Colon (tissue), 2 donors: ENCODE measurements around the gene SENP6.

ENCODE experiments used
- FAIRE-seq: peaks from 2 replicates; lab custom pipeline; 2012; peaks lifted over from hg19 to GRCh38; lab: Jason Lieb, UNC
- donor health status: control.
- donor health status: control.

Gene SENP6

DNA sequence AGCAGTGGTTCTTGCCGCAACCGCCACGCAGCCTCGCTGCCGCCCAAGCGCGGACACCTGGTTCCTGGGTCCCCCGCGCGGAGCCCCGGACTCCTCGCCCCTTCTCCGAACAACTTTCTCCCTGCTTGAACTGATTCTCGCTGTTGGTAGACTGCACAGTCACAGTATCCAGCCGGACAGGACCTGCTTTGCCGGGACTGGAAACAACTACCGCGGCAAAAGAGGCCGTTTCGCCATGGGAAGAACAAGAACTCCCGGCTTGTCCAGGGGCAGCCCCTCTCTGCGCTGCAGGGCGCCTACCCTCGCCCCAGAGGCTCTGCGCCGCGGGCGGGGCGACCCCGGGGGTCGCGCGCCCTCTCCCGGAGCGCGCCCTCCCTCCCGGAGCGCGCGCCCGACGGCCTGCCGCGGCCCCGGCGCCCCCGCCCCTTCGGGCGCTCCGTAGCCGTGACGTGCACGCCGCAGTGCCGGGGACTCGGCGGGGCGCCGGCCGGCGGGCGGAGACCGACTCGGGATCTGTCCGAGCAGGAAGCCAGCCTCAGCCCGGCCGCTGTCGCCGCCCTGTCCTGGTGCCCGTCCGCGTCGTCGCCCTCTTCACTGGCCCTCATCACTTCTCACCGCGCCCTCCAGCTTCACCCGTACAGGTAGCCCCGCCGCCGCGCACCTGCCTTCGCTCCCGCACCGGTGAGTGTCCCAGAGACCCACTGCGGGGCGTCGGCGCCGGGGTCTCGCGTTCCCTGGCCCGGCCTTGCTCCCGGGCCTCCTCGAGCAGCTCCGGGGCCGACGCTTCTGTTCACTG, 147.3 kb downstream of the SENP6 start, which contains the start of gene MYO6:
MYO6 (plus strand) TSS at position 497 of the 796 bp plus-strand sequence. CDS start 68,309 bp downstream, outside the sequence.
- no peak for FAIRE-seq

GRCh38 chr6:75751443-75751842, 149.8 kb downstream of the SENP6 start:
- no peak for FAIRE-seq

GRCh38 chr6:75752365-75752764, 150.7 kb downstream of the SENP6 start:
- no peak for FAIRE-seq

DNA sequence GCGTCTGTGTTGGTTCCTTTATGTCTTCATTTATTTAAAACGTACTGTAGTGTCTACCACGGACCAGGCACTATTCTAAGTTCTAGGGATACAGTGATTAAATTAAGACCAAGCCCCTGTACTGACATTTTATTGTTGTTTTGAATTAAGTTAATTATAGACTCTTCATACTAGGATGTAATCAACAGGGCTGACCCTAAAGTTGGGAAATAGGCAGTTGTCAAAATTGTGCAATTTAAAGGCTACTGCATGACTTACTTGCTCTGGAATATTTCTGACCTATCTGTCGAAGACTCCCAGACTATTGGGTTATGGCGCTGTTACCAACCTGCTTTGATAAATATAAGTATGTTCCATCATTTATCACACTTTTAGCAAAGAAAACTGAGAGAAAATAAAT, 154.0 kb downstream of the SENP6 start:
- FAIRE-seq = no peak

DNA sequence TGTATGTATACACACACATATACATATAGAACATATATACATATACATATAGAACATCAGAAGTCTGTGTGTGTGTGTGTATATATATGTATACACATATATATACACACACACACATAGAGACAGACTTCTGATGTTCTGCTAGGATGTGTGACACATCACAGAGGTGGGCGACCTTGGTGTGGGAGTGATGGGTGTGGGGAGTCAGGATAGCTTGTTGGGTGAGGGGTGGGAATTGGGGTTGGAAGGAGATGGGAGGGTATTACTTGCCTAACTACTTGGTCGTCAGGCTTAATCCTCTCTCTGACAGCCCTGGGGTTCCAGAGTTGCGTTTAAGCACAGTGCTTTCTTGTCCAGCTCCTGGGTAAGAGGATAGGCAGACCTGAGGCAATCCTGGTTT, 155.6 kb downstream of the SENP6 start:
- FAIRE-seq = no peak

GRCh38 chr6:75758061-75758460, 156.4 kb downstream of the SENP6 start:
- FAIRE-seq = no peak

DNA sequence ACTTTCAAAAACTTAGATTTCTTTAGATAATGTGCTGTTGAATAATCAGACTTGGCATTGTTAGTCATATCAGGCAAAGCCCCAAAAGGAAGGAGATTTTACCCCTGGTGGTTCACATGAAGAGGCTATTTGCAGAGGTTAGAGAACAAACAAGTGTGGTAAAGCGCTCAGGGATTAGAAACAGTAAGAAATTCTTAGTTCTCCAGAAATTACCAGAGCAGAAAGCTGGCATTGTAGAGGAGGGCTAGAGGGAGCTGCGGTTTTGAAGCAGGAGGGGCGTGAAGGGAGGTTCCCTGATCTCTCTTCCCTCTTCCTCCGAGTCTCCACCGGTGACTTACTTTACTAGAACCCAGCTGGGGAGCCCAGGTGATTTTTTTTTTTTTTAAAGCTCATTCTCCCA, 157.5 kb downstream of the SENP6 start:
- FAIRE-seq = no peak

DNA sequence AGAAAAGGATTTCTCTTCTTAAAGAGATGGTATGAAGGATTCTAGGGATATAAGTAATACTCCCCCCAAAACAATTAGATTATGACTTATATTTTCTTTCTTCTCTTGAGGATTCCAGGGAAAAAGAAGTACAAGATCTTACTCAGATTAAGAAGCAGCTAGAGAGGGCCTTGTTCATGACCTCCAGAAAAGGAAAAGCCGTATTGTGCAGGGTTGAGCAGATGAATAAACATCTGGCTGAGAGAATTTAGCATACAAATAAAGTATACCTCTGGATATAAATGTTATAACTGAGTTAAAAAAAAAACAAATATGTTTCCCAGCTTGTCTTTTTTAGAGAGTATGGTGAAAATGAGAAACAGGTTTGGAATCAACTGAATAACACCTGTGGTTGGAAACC, 158.6 kb downstream of the SENP6 start:
- FAIRE-seq = no peak

- FAIRE-seq = no peak
These were observed 159.8 kb downstream of the SENP6 start for GRCh38 chr6:75761489-75761888.

GRCh38 chr6:75762063-75762462, 160.4 kb downstream of the SENP6 start:
- no peak for FAIRE-seq

DNA sequence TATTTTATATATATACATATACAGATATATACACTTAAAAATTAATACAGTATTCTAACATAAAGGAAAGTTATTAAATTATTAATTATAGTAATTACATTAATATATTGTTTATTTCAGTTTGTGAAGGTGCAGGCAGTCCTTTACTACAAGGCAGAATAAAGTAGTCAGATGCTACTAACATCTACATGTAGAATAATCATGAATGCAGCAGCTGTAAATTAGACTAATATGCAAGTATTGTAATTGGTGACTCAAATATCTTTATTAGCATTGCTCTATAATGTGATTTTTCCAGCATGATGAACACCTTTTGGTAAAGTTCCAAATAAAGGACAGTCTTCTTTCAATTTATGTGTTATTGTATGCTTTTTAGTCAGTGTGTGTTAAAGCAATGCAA, 164.7 kb downstream of the SENP6 start:
- no peak for FAIRE-seq
